HEK293 (cell line): ENCODE results near the gene LIX1L.
A peak's percentile ranks its signal among the peaks of the same experiment; 100 is the strongest.

Experiments
- ATF2 ChIP-seq: fragments of 450-650 bp; formaldehyde crosslinking; IDR thresholded peaks from 2 replicates; pipeline ENCODE4 v1.5.1; 2016; ENCODE audit warnings: missing biosample characterization, missing genetic modification characterization, low read depth
- ELK4 ChIP-seq: IDR thresholded peaks from 2 replicates; pipeline ENCODE4 v1.6.1; 2011; ENCODE audit warnings: mild to moderate bottlenecking, low read depth, low read length, borderline replicate concordance
- HOXD13 ChIP-seq: sonication (generic); formaldehyde crosslinking; IDR thresholded peaks from 2 replicates; pipeline ENCODE4 v1.8.0; 2022; ENCODE audit warnings: missing genetic modification reagents, borderline replicate concordance
- MYNN ChIP-seq: fragments of 450-650 bp; formaldehyde crosslinking; IDR thresholded peaks from 2 replicates; pipeline ENCODE4 v1.5.1; 2016; ENCODE audit warnings: missing biosample characterization, missing genetic modification characterization, borderline replicate concordance
- SETDB1 ChIP-seq: IDR thresholded peaks from one replicate; pipeline ENCODE4 v1.6.1; 2017; ENCODE audit warnings: mild to moderate bottlenecking, low read length, moderate library complexity, mixed read lengths; ENCODE audit not compliant: insufficient read length
- TCF7L2 ChIP-seq: IDR thresholded peaks from 2 replicates; pipeline ENCODE4 v1.6.1; 2011; ENCODE audit warnings: low read depth, mild to moderate bottlenecking, inconsistent platforms, low read length, moderate library complexity, borderline replicate concordance
- ZFP3 ChIP-seq: fragments of 450-650 bp; formaldehyde crosslinking; IDR thresholded peaks from 2 replicates; pipeline ENCODE4 v1.5.1; 2016; ENCODE audit warnings: low read depth, missing biosample characterization, missing genetic modification characterization
- ZNF146 ChIP-seq: fragments of 450-650 bp; formaldehyde crosslinking; IDR thresholded peaks from 2 replicates; pipeline ENCODE4 v1.5.1; 2016; ENCODE audit warnings: missing biosample characterization, missing genetic modification characterization
- ZNF19 ChIP-seq: fragments of 450-650 bp; formaldehyde crosslinking; IDR thresholded peaks from 2 replicates; pipeline ENCODE4; 2016; ENCODE audit warnings: missing biosample characterization, missing genetic modification characterization, low read depth
- ZNF239 ChIP-seq: fragments of 450-650 bp; formaldehyde crosslinking; IDR thresholded peaks from 2 replicates; pipeline ENCODE4 v1.5.1; 2016; ENCODE audit warnings: missing biosample characterization, missing genetic modification characterization
- ZNF26 ChIP-seq: fragments of 450-650 bp; formaldehyde crosslinking; IDR thresholded peaks from 2 replicates; pipeline ENCODE4 v1.5.1; 2016; ENCODE audit warnings: missing biosample characterization, missing genetic modification characterization
- ZNF48 ChIP-seq: fragments of 450-650 bp; formaldehyde crosslinking; IDR thresholded peaks from 2 replicates; pipeline ENCODE4 v1.5.1; 2016; ENCODE audit warnings: missing biosample characterization, missing genetic modification characterization
- ZNF521 ChIP-seq: fragments of 450-650 bp; formaldehyde crosslinking; IDR thresholded peaks from 2 replicates; pipeline ENCODE4 v1.5.1; 2017; ENCODE audit warnings: missing biosample characterization, mild to moderate bottlenecking, missing genetic modification characterization
- ZNF624 ChIP-seq: fragments of 450-650 bp; formaldehyde crosslinking; IDR thresholded peaks from 2 replicates; pipeline ENCODE4 v1.5.1; 2017; ENCODE audit warnings: missing biosample characterization, missing genetic modification characterization
- ZNF670 ChIP-seq: fragments of 450-650 bp; formaldehyde crosslinking; IDR thresholded peaks from 2 replicates; pipeline ENCODE4 v1.5.1; 2016; ENCODE audit warnings: missing biosample characterization, missing genetic modification characterization, low read depth
- ZNF747 ChIP-seq: fragments of 450-650 bp; formaldehyde crosslinking; IDR thresholded peaks from 2 replicates; pipeline ENCODE4 v1.5.1; 2016; ENCODE audit warnings: missing biosample characterization, missing genetic modification characterization
- ZNF837 ChIP-seq: fragments of 450-650 bp; formaldehyde crosslinking; IDR thresholded peaks from 2 replicates; pipeline ENCODE4 v1.5.1; 2016; ENCODE audit warnings: missing biosample characterization, missing genetic modification characterization
- ZSCAN23 ChIP-seq: fragments of 450-650 bp; formaldehyde crosslinking; IDR thresholded peaks from 2 replicates; pipeline ENCODE4 v1.5.1; 2016; ENCODE audit warnings: missing biosample characterization, missing genetic modification characterization
- ZSCAN5A ChIP-seq: fragments of 450-650 bp; formaldehyde crosslinking; IDR thresholded peaks from 2 replicates; pipeline ENCODE4 v1.5.1; 2016; ENCODE audit warnings: missing biosample characterization, missing genetic modification characterization
- TF ChIP-seq, protein P1 (sequence below): fragments of 450-650 bp; formaldehyde crosslinking; IDR thresholded peaks from 2 replicates; pipeline ENCODE4 v1.5.1; 2016; ENCODE audit warnings: missing biosample characterization, missing genetic modification characterization
- TF ChIP-seq, protein P2 (sequence below): fragments of 450-650 bp; formaldehyde crosslinking; IDR thresholded peaks from 2 replicates; pipeline ENCODE4 v1.5.1; 2016; ENCODE audit warnings: missing biosample characterization, missing genetic modification characterization
- TF ChIP-seq, protein P3 (sequence below): fragments of 450-650 bp; formaldehyde crosslinking; conservative IDR thresholded peaks from 2 replicates; pipeline ENCODE4 v1.5.1; 2016; ENCODE audit warnings: low read depth, missing biosample characterization, missing genetic modification characterization
- TF ChIP-seq, protein P4 (sequence below): fragments of 450-650 bp; formaldehyde crosslinking; IDR thresholded peaks from 2 replicates; pipeline ENCODE4 v1.5.0; 2017; ENCODE audit warnings: missing biosample characterization, missing genetic modification characterization, borderline replicate concordance

Gene LIX1L

DNA sequence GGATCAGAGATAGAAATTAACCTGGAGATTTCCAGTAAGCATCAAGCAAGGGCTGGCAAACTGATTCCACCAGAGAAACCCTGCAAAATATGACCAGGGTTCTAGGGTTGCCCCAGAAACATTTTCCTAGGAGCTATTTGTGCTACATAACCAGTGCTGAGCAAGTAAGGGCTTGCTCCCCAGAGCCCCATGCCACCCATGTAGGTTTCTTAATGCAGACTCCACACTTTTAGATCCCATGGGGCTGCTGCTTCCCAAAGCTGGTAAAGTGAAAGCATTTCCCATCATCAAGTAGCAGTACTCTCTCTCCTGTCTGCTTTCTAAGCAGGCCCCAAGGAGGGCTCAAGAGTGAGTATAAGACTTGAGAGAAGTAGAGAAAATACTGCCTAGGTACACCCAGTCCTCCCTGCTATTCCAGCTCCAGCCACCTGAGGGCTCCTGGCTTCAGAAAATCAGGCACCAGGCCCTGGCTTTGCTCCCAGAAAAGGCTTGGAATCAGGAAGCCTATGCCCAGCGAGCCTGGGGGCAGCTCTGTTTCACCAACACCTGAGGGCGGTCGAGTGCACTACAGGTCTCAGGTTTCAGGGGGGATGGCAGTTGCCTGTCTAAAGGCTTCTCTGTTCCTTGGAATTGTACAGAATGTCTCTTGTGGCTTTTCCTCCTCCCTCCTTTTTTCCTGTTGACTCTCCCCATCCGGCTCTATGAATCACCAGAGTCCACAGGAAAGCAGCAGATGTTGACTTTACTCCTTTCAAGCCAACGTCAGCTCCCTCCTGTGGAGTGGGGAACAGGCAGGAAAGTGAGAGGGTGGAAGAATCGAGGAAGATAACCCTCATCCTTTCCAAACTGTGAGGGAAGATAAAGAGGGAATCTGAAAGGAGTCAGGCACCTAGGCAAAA, 66.0 kb downstream of the LIX1L start (continued):
- TF ChIP-seq ZSCAN5A (tag by site-specific recombination) (no peak), ELK4 (no peak), SETDB1 (no peak), ZNF19 (no peak), TCF7L2 (no peak), ZNF747 (tag by site-specific recombination) (no peak), ZFP3 (tag by site-specific recombination) (no peak), HOXD13 (CRISPR knock-in tag) (no peak), ZSCAN23 (tag by site-specific recombination) (no peak), ZNF837 (tag by site-specific recombination) (no peak), ZNF26 (no peak), ZNF670 (no peak), ZNF521 (tag by site-specific recombination) (no peak), ATF2 (no peak), ZNF239 (tag by site-specific recombination) (no peak), ZNF48 (no peak), MYNN (tag by site-specific recombination) (no peak), ZNF146 (tag by site-specific recombination) (no peak), ZNF624 (tag by site-specific recombination) (no peak)
- TF ChIP-seq, protein P1, sequence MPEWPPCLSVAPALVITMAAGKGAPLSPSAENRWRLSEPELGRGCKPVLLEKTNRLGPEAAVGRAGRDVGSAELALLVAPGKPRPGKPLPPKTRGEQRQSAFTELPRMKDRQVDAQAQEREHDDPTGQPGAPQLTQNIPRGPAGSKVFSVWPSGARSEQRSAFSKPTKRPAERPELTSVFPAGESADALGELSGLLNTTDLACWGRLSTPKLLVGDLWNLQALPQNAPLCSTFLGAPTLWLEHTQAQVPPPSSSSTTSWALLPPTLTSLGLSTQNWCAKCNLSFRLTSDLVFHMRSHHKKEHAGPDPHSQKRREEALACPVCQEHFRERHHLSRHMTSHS (tag by site-specific recombination): no peak
- TF ChIP-seq, protein P2, sequence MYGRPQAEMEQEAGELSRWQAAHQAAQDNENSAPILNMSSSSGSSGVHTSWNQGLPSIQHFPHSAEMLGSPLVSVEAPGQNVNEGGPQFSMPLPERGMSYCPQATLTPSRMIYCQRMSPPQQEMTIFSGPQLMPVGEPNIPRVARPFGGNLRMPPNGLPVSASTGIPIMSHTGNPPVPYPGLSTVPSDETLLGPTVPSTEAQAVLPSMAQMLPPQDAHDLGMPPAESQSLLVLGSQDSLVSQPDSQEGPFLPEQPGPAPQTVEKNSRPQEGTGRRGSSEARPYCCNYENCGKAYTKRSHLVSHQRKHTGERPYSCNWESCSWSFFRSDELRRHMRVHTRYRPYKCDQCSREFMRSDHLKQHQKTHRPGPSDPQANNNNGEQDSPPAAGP: peak; percentile 89
- TF ChIP-seq, protein P3, sequence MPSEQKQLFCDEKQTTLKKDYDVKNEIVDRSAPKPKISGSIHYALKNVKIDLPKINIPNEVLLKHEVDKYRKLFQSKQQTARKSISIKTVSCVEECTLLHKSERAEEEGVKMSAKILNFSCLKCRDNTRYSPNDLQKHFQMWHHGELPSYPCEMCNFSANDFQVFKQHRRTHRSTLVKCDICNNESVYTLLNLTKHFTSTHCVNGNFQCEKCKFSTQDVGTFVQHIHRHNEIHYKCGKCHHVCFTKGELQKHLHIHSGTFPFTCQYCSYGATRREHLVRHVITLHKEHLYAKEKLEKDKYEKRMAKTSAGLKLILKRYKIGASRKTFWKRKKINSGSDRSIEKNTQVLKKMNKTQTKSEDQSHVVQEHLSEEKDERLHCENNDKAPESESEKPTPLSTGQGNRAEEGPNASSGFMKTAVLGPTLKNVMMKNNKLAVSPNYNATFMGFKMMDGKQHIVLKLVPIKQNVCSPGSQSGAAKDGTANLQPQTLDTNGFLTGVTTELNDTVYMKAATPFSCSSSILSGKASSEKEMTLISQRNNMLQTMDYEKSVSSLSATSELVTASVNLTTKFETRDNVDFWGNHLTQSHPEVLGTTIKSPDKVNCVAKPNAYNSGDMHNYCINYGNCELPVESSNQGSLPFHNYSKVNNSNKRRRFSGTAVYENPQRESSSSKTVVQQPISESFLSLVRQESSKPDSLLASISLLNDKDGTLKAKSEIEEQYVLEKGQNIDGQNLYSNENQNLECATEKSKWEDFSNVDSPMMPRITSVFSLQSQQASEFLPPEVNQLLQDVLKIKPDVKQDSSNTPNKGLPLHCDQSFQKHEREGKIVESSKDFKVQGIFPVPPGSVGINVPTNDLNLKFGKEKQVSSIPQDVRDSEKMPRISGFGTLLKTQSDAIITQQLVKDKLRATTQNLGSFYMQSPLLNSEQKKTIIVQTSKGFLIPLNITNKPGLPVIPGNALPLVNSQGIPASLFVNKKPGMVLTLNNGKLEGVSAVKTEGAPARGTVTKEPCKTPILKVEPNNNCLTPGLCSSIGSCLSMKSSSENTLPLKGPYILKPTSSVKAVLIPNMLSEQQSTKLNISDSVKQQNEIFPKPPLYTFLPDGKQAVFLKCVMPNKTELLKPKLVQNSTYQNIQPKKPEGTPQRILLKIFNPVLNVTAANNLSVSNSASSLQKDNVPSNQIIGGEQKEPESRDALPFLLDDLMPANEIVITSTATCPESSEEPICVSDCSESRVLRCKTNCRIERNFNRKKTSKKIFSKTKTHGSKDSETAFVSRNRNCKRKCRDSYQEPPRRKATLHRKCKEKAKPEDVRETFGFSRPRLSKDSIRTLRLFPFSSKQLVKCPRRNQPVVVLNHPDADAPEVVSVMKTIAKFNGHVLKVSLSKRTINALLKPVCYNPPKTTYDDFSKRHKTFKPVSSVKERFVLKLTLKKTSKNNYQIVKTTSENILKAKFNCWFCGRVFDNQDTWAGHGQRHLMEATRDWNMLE (tag by site-specific recombination): no peak; the same call in 1 of the 2 replicates
- TF ChIP-seq, protein P4, sequence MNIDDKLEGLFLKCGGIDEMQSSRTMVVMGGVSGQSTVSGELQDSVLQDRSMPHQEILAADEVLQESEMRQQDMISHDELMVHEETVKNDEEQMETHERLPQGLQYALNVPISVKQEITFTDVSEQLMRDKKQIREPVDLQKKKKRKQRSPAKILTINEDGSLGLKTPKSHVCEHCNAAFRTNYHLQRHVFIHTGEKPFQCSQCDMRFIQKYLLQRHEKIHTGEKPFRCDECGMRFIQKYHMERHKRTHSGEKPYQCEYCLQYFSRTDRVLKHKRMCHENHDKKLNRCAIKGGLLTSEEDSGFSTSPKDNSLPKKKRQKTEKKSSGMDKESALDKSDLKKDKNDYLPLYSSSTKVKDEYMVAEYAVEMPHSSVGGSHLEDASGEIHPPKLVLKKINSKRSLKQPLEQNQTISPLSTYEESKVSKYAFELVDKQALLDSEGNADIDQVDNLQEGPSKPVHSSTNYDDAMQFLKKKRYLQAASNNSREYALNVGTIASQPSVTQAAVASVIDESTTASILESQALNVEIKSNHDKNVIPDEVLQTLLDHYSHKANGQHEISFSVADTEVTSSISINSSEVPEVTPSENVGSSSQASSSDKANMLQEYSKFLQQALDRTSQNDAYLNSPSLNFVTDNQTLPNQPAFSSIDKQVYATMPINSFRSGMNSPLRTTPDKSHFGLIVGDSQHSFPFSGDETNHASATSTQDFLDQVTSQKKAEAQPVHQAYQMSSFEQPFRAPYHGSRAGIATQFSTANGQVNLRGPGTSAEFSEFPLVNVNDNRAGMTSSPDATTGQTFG (tag by site-specific recombination): no peak
